ENCODE measurements around the gene UBA5. TPM values are rescaled to one million over a fixed set of nuclear protein-coding genes. Genes with fewer than 3 reads are reported as not detected.

The UBA5 gene
- total and polyA plus RNA-seq, 4 donors: 15.3 to 51.9 (median 36.0) TPM

DNA sequence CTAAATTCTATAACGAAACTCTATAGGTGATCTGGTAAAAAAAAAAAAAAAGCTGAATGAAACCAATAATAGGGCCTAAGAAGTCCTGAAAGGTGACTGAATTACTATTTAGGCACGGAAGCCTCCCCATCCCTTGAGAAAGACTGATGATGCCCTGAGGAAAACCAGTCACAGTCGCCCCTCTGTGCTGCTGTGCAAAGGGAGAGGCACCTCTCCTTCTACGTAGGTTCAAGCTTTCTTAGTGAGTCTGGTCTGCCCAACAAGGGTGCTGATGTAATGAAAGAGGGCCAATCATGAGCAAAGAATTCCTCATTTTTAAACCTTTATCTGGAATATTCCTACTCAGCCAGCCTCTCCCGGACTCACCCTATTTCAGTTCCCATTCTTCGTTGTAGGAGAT lies 50.2 kb downstream of the UBA5 start:
- Histone ChIP-seq H3K4me3 (ENCODE audit: low read depth in 1 of 3, low read length in 3 of 3) (no peak overlapping the region), H3K4me1 (ENCODE audit: control insufficient read depth in 4 of 4, insufficient read depth in 4 of 4, low read length in 3 of 4) (no peaks in the 10 kb centered on the region), H3K9ac (ENCODE audit: low read depth in 1 of 2, low read length in 2 of 2) (no peak overlapping the region), H3K9me3 (ENCODE audit: control insufficient read depth in 4 of 4, low read length in 3 of 4) (no peaks in the 10 kb centered on the region), H3K27ac (ENCODE audit: low read depth in 1 of 2, low read length in 2 of 2) (no peak overlapping the region), H3K27me3 (ENCODE audit: control insufficient read depth in 4 of 4, insufficient read depth in 4 of 4, low read length in 3 of 4) (no peaks in the 10 kb centered on the region), H3K36me3 (ENCODE audit: control insufficient read depth in 4 of 4, insufficient read depth in 3 of 4, low read depth in 1 of 4, low read length in 3 of 4) (peaks cover 4 to 40% (median 29%) of the 10 kb centered on the region in 4 donors)
- no peak for DNase-seq (ENCODE audit: low spot score)
- TF ChIP-seq NR2F2 (IDR thresholded peaks at IDR 0.05): no peak
- TF ChIP-seq, protein P1, sequence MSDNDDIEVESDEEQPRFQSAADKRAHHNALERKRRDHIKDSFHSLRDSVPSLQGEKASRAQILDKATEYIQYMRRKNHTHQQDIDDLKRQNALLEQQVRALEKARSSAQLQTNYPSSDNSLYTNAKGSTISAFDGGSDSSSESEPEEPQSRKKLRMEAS (IDR thresholded peaks at IDR 0.05): no peak
- TF ChIP-seq, protein P2, sequence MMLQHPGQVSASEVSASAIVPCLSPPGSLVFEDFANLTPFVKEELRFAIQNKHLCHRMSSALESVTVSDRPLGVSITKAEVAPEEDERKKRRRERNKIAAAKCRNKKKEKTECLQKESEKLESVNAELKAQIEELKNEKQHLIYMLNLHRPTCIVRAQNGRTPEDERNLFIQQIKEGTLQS (IDR thresholded peaks at IDR 0.05): no peak
- no peak for TF ChIP-seq GABPA (IDR thresholded peaks at IDR 0.05 in 1 of 2, conservative IDR thresholded peaks at IDR 0.05 in 1 of 2)
- no peak for TF ChIP-seq SP1 (IDR thresholded peaks at IDR 0.05)
- TF ChIP-seq, protein P3, sequence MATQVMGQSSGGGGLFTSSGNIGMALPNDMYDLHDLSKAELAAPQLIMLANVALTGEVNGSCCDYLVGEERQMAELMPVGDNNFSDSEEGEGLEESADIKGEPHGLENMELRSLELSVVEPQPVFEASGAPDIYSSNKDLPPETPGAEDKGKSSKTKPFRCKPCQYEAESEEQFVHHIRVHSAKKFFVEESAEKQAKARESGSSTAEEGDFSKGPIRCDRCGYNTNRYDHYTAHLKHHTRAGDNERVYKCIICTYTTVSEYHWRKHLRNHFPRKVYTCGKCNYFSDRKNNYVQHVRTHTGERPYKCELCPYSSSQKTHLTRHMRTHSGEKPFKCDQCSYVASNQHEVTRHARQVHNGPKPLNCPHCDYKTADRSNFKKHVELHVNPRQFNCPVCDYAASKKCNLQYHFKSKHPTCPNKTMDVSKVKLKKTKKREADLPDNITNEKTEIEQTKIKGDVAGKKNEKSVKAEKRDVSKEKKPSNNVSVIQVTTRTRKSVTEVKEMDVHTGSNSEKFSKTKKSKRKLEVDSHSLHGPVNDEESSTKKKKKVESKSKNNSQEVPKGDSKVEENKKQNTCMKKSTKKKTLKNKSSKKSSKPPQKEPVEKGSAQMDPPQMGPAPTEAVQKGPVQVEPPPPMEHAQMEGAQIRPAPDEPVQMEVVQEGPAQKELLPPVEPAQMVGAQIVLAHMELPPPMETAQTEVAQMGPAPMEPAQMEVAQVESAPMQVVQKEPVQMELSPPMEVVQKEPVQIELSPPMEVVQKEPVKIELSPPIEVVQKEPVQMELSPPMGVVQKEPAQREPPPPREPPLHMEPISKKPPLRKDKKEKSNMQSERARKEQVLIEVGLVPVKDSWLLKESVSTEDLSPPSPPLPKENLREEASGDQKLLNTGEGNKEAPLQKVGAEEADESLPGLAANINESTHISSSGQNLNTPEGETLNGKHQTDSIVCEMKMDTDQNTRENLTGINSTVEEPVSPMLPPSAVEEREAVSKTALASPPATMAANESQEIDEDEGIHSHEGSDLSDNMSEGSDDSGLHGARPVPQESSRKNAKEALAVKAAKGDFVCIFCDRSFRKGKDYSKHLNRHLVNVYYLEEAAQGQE (IDR thresholded peaks at IDR 0.05): no peak
- no peak for TF ChIP-seq HNF4A (conservative IDR thresholded peaks at IDR 0.05)
- TF ChIP-seq HNF4G (IDR thresholded peaks at IDR 0.05): no peak
- TF ChIP-seq JUND (IDR thresholded peaks at IDR 0.05): no peak
- no peak for TF ChIP-seq FOXA2 (IDR thresholded peaks at IDR 0.05)
- TF ChIP-seq, protein P4, sequence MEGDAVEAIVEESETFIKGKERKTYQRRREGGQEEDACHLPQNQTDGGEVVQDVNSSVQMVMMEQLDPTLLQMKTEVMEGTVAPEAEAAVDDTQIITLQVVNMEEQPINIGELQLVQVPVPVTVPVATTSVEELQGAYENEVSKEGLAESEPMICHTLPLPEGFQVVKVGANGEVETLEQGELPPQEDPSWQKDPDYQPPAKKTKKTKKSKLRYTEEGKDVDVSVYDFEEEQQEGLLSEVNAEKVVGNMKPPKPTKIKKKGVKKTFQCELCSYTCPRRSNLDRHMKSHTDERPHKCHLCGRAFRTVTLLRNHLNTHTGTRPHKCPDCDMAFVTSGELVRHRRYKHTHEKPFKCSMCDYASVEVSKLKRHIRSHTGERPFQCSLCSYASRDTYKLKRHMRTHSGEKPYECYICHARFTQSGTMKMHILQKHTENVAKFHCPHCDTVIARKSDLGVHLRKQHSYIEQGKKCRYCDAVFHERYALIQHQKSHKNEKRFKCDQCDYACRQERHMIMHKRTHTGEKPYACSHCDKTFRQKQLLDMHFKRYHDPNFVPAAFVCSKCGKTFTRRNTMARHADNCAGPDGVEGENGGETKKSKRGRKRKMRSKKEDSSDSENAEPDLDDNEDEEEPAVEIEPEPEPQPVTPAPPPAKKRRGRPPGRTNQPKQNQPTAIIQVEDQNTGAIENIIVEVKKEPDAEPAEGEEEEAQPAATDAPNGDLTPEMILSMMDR (IDR thresholded peaks at IDR 0.05; ENCODE audit: low read depth, low read length, missing input control): no peak
- TF ChIP-seq RAD21 (IDR thresholded peaks at IDR 0.05): no peak
- TF ChIP-seq, protein P5, sequence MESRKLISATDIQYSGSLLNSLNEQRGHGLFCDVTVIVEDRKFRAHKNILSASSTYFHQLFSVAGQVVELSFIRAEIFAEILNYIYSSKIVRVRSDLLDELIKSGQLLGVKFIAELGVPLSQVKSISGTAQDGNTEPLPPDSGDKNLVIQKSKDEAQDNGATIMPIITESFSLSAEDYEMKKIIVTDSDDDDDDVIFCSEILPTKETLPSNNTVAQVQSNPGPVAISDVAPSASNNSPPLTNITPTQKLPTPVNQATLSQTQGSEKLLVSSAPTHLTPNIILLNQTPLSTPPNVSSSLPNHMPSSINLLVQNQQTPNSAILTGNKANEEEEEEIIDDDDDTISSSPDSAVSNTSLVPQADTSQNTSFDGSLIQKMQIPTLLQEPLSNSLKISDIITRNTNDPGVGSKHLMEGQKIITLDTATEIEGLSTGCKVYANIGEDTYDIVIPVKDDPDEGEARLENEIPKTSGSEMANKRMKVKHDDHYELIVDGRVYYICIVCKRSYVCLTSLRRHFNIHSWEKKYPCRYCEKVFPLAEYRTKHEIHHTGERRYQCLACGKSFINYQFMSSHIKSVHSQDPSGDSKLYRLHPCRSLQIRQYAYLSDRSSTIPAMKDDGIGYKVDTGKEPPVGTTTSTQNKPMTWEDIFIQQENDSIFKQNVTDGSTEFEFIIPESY (IDR thresholded peaks at IDR 0.05): no peak
- TF ChIP-seq EGR1 (IDR thresholded peaks at IDR 0.05; ENCODE audit: low read depth in 2 of 2): no peak
- no peak for TF ChIP-seq TAF1 (conservative IDR thresholded peaks at IDR 0.05)
- WGBS: 96% methylated on average over 6 of the region's 6 CpGs

Measured in liver (tissue), 9 donors.